Testis (tissue), 3 donors: ENCODE data around the gene ADAM12. TPM values are rescaled to one million over a fixed set of nuclear protein-coding genes. Genes with fewer than 3 reads are reported as not detected.

Source experiments
- DNase-seq: peaks from one replicate; pipeline ENCODE4 v3.0.0-alpha.2; 2019
- H3K27ac ChIP-seq, 2 donors: fragments of 200-600 bp; sonication (generic); one replicate each; pipeline ENCODE4 v1.5.1; 2019
- H3K27me3 ChIP-seq: fragments of 200-600 bp; sonication (generic); one replicate; pipeline ENCODE4 v1.5.1; 2019
- H3K36me3 ChIP-seq: fragments of 200-600 bp; sonication (generic); one replicate; pipeline ENCODE4 v1.5.1; 2017; ENCODE audit warnings: low read depth; ENCODE audit errors: missing control alignments
- H3K4me1 ChIP-seq: fragments of 200-600 bp; sonication (generic); one replicate; pipeline ENCODE4 v1.5.1; 2019
- H3K4me3 ChIP-seq, 2 donors: fragments of 200-600 bp; sonication (generic); one replicate each; pipeline ENCODE4 v1.5.1; 2017 to 2019
- H3K9me3 ChIP-seq: fragments of 200-600 bp; sonication (generic); one replicate; pipeline ENCODE4 v1.5.1; 2017
- CTCF ChIP-seq, 3 experiments: fragments of 450-650 bp in 2 of 3; fragments of 200-600 bp in 1 of 3; sonication (generic) in 1 of 3; IDR thresholded peaks; one replicate each; pipeline ENCODE4 v1.5.1; 2016 to 2019; ENCODE audit warnings: antibody characterized with exemption in 3 of 3, mild to moderate bottlenecking in 2 of 3, moderate library complexity in 1 of 3
- POLR2A ChIP-seq: fragments of 450-650 bp; IDR thresholded peaks from one replicate; pipeline ENCODE4 v1.6.1; 2017; ENCODE audit warnings: antibody characterized with exemption, mild to moderate bottlenecking, moderate library complexity
- WGBS, 2 donors: methylation state at CpG; one replicate each; pipeline ENCODE4 v1.1.5; 2018; 5-methylcytosine and 5-hydroxymethylcytosine counted together
- intact Hi-C: fragments of 100-400 bp; cut with DNase I; formaldehyde crosslinking; loops from one replicate; pipeline ENCODE4 v1.15.1; 2023; ENCODE audit warnings: low total_unique reads
- polyA plus RNA-seq: library from polyadenylated mRNA; stranded (reverse); fragments of 350-450 nt; fragmentation: Illumina TruSeq; extraction: RNeasy Lipid Tissue Mini Kit (QIAGEN cat#74804); gene quantifications from one replicate; pipeline ENCODE4 v1.2.3, GENCODE V29; 2014; ENCODE audit warnings: low read depth, low replicate concordance; ENCODE audit not compliant: insufficient read depth
- total RNA-seq, 2 donors: library from RNA; depleted of rRNA; stranded (reverse); fragments of >200 nt; gene quantifications; one replicate each; pipeline ENCODE4 v1.2.3, GENCODE V29; 2016

Gene ADAM12
- total and polyA plus RNA-seq, 3 donors from 2014 or later = 2.8 to 9.2 (median 6.1) TPM

GRCh38 chr10:126223512-126224067 lies 164.7 kb downstream of the ADAM12 start:
- TF ChIP-seq CTCF (IDR thresholded peaks at IDR 0.05) = no peak
- no peak for TF ChIP-seq POLR2A
- intact Hi-C loops = no loop called here
- Histone ChIP-seq H3K27ac (peak overlapping the region in 1 of 2 donors; percentile 41), H3K36me3 (no peaks in the 10 kb centered on the region), H3K9me3 (no peaks in the 10 kb centered on the region), H3K4me3 (no peak overlapping the region), H3K27me3 (no peaks in the 10 kb centered on the region), H3K4me1 (no peaks in the 10 kb centered on the region)
- DNase-seq = no peak
- WGBS, 2 donors = 92 to 95% methylated on average over 10 of the region's 10 CpGs

GRCh38 chr10:126222736-126223511 lies 165.4 kb downstream of the ADAM12 start:
- Histone ChIP-seq H3K4me1 (no peaks in the 10 kb centered on the region), H3K4me3 (no peak overlapping the region), H3K36me3 (no peaks in the 10 kb centered on the region), H3K27ac (peak overlapping the region in 1 of 2 donors; percentile 41), H3K9me3 (no peaks in the 10 kb centered on the region), H3K27me3 (no peaks in the 10 kb centered on the region)
- TF ChIP-seq CTCF (IDR thresholded peaks at IDR 0.05) (no peak), POLR2A (no peak)
- no peak for DNase-seq
- WGBS, 2 donors = 51 to 63% methylated on average over 4 of the region's 4 CpGs
- intact Hi-C loops = no loop called here

- Histone ChIP-seq H3K4me1 (no peaks in the 10 kb centered on the region), H3K36me3 (no peaks in the 10 kb centered on the region), H3K27me3 (no peaks in the 10 kb centered on the region), H3K9me3 (no peaks in the 10 kb centered on the region), H3K27ac (no peak overlapping the region), H3K4me3 (no peak overlapping the region)
- WGBS, 2 donors = 99% methylated on average over 5 of the region's 5 CpGs
- no peak for TF ChIP-seq CTCF (IDR thresholded peaks at IDR 0.05)
- no peak for TF ChIP-seq POLR2A
- no peak for DNase-seq
- intact Hi-C loops = no loop called here
Observed at GRCh38 chr10:126221874-126222273, 166.4 kb downstream of the ADAM12 start.

GRCh38 chr10:126218778-126219649 lies 169.3 kb downstream of the ADAM12 start:
- intact Hi-C loops = no loop called here
- TF ChIP-seq POLR2A = no peak
- TF ChIP-seq CTCF (IDR thresholded peaks at IDR 0.05) = no peak
- DNase-seq = no peak
- 76% methylated on average over 13 of the region's 13 CpGs for WGBS, 2 donors
- H3K9me3 ChIP-seq = no peaks in the 10 kb centered on the region
- no peaks in the 10 kb centered on the region for H3K4me1 ChIP-seq
- H3K4me3 ChIP-seq = no peak overlapping the region
- no peak overlapping the region for H3K27ac ChIP-seq
- no peaks in the 10 kb centered on the region for H3K27me3 ChIP-seq
- H3K36me3 ChIP-seq = no peaks in the 10 kb centered on the region
